ENCODE data around the gene TAF11. TPM values are rescaled to one million over a fixed set of nuclear protein-coding genes. Genes with fewer than 3 reads are reported as not detected.

The TAF11 gene
- total RNA-seq, 3 donors from 2014 or later (not counting 1 experiment from before 2014, with no cell fraction given): 34.4 to 41.3 (median 36.2) TPM

- no peaks in the 10 kb centered on the region for H3K36me3 Mint-ChIP-seq
- H3K9me3 ChIP-seq (ENCODE audit: control insufficient read depth, insufficient read depth, low read length): no peaks in the 10 kb centered on the region
- H3K36me3 ChIP-seq (ENCODE audit: control insufficient read depth, insufficient read depth, low read length): peaks cover 57% of the 10 kb centered on the region
- DNase-seq: no peak
- no peak overlapping the region for H3K27ac Mint-ChIP-seq
- no peak overlapping the region for H3K4me3 ChIP-seq (ENCODE audit: low read length)
- no peaks in the 10 kb centered on the region for H3K27me3 ChIP-seq (ENCODE audit: control insufficient read depth, insufficient read depth, low read length)
- intact Hi-C loops (cut with micrococcal nuclease): no loop called here
- H3K27ac ChIP-seq (ENCODE audit: low read length): no peak overlapping the region
- ATAC-seq: no peak
- no peaks in the 10 kb centered on the region for H3K27me3 Mint-ChIP-seq (ENCODE audit: low read depth in 2 of 2)
- no peaks in the 10 kb centered on the region for H3K4me1 Mint-ChIP-seq
- WGBS (ENCODE audit: insufficient coverage): 98% methylated on average over 4 of the region's 4 CpGs
- no peak for TF ChIP-seq CTCF (IDR thresholded peaks at IDR 0.05)
- H3K4me1 ChIP-seq (ENCODE audit: control insufficient read depth, insufficient read depth, low read length): no peaks in the 10 kb centered on the region
- no peaks in the 10 kb centered on the region for H3K9me3 Mint-ChIP-seq
- H3K4me3 Mint-ChIP-seq: no peak overlapping the region
Measured at GRCh38 chr6:34871853-34872252, 16.0 kb downstream of the TAF11 start.

- H3K36me3 Mint-ChIP-seq: no peaks in the 10 kb centered on the region
- no peaks in the 10 kb centered on the region for H3K4me1 ChIP-seq (ENCODE audit: control insufficient read depth, insufficient read depth, low read length)
Measured at GRCh38 chr6:34867484-34867883, 20.4 kb downstream of the TAF11 start.

GRCh38 chr6:34866509-34866908 lies 21.3 kb downstream of the TAF11 start:
- TF ChIP-seq CTCF (IDR thresholded peaks at IDR 0.05): no peak
- ATAC-seq (no peak), DNase-seq (no peak)
- no peaks in the 10 kb centered on the region for H3K9me3 Mint-ChIP-seq
- intact Hi-C loops (cut with micrococcal nuclease): no loop called here
- Histone ChIP-seq H3K36me3 (ENCODE audit: control insufficient read depth, insufficient read depth, low read length) (peaks cover 36% of the 10 kb centered on the region), H3K9me3 (ENCODE audit: control insufficient read depth, insufficient read depth, low read length) (no peaks in the 10 kb centered on the region), H3K4me1 (ENCODE audit: control insufficient read depth, insufficient read depth, low read length) (no peaks in the 10 kb centered on the region), H3K27ac (ENCODE audit: low read length) (no peak overlapping the region), H3K4me3 (ENCODE audit: low read length) (no peak overlapping the region), H3K27me3 (ENCODE audit: control insufficient read depth, insufficient read depth, low read length) (no peaks in the 10 kb centered on the region)
- no peaks in the 10 kb centered on the region for H3K36me3 Mint-ChIP-seq
- no peaks in the 10 kb centered on the region for H3K27me3 Mint-ChIP-seq (ENCODE audit: low read depth in 2 of 2)
- no peak overlapping the region for H3K4me3 Mint-ChIP-seq
- no peak overlapping the region for H3K27ac Mint-ChIP-seq
- WGBS (ENCODE audit: insufficient coverage): 100% methylated on average over 1 of the region's 3 CpGs
- H3K4me1 Mint-ChIP-seq: peaks cover 0 to 5% of the 10 kb centered on the region in 2 donors

More at GRCh38 chr6:34867484-34867883, 20.4 kb downstream of the TAF11 start:
- Mint-ChIP-seq H3K4me3 (no peak overlapping the region), H3K9me3 (no peaks in the 10 kb centered on the region), H3K4me1 (peaks cover 0 to 5% of the 10 kb centered on the region in 2 donors), H3K27ac (no peak overlapping the region), H3K27me3 (ENCODE audit: low read depth in 2 of 2) (no peaks in the 10 kb centered on the region)
- ATAC-seq (no peak), DNase-seq (no peak)
- TF ChIP-seq CTCF (IDR thresholded peaks at IDR 0.05): no peak
- H3K27me3 ChIP-seq (ENCODE audit: control insufficient read depth, insufficient read depth, low read length): no peaks in the 10 kb centered on the region
- no peaks in the 10 kb centered on the region for H3K9me3 ChIP-seq (ENCODE audit: control insufficient read depth, insufficient read depth, low read length)
- no peak overlapping the region for H3K4me3 ChIP-seq (ENCODE audit: low read length)
- 94% methylated on average over 3 of the region's 3 CpGs for WGBS (ENCODE audit: insufficient coverage)
- H3K36me3 ChIP-seq (ENCODE audit: control insufficient read depth, insufficient read depth, low read length): peaks cover 44% of the 10 kb centered on the region
- H3K27ac ChIP-seq (ENCODE audit: low read length): no peak overlapping the region
- intact Hi-C loops (cut with micrococcal nuclease): no loop called here

GRCh38 chr6:34865107-34865506 lies 22.7 kb downstream of the TAF11 start:
- no peak for TF ChIP-seq CTCF (IDR thresholded peaks at IDR 0.05)
- Histone ChIP-seq H3K4me1 (ENCODE audit: control insufficient read depth, insufficient read depth, low read length) (no peaks in the 10 kb centered on the region), H3K36me3 (ENCODE audit: control insufficient read depth, insufficient read depth, low read length) (peaks cover 36% of the 10 kb centered on the region), H3K27ac (ENCODE audit: low read length) (no peak overlapping the region), H3K27me3 (ENCODE audit: control insufficient read depth, insufficient read depth, low read length) (no peaks in the 10 kb centered on the region), H3K9me3 (ENCODE audit: control insufficient read depth, insufficient read depth, low read length) (no peaks in the 10 kb centered on the region), H3K4me3 (ENCODE audit: low read length) (no peak overlapping the region)
- Mint-ChIP-seq H3K27ac (no peak overlapping the region), H3K36me3 (no peaks in the 10 kb centered on the region), H3K4me3 (no peak overlapping the region), H3K4me1 (peaks cover 0 to 5% of the 10 kb centered on the region in 2 donors), H3K27me3 (ENCODE audit: low read depth in 2 of 2) (no peaks in the 10 kb centered on the region), H3K9me3 (no peaks in the 10 kb centered on the region)
- 76% methylated on average over 2 of the region's 3 CpGs for WGBS (ENCODE audit: insufficient coverage)
- DNase-seq (no peak), ATAC-seq (no peak)
- intact Hi-C loops (cut with micrococcal nuclease): no loop called here
